BLaER1 treated with 17β-estradiol and CSF1 and Interleukin-3, amounts not matched to agents 10 nM and 100 nM (cell line): ENCODE data around the gene SELENOH.

Experiments
- H3K27ac ChIP-seq, 11 experiments: shearing (Covaris generic); formaldehyde crosslinking; 2 replicates each; pipeline ENCODE4 v1.8.1; 2022
- H3K27me3 ChIP-seq, 11 experiments: shearing (Covaris generic); formaldehyde crosslinking; 2 replicates each; pipeline ENCODE4 v1.8.1; 2022
- H3K36me3 ChIP-seq, 11 experiments: shearing (Covaris generic); formaldehyde crosslinking; 2 replicates each; pipeline ENCODE4 v1.8.1; 2022
- H3K4me1 ChIP-seq, 10 experiments: shearing (Covaris generic); formaldehyde crosslinking; 2 replicates each; pipeline ENCODE4 v1.8.1; 2022
- H3K4me2 ChIP-seq, 11 experiments: shearing (Covaris generic); formaldehyde crosslinking; 2 replicates each; pipeline ENCODE4 v1.8.1; 2022
- H3K4me3 ChIP-seq, 10 experiments: shearing (Covaris generic); formaldehyde crosslinking; 2 replicates each; pipeline ENCODE4 v1.8.1; 2022
- H3K9ac ChIP-seq, 11 experiments: shearing (Covaris generic); formaldehyde crosslinking; 2 replicates each; pipeline ENCODE4 v1.8.1; 2022
- H3K9me3 ChIP-seq, 11 experiments: shearing (Covaris generic); formaldehyde crosslinking; replicated peaks in 1 of 11; 2 replicates each; pipeline ENCODE4 v1.8.1; 2022
- H4K20me1 ChIP-seq, 11 experiments: shearing (Covaris generic); formaldehyde crosslinking; 2 replicates each; pipeline ENCODE4 v1.8.1; 2022
- Cebpa-rat ChIP-seq, 11 experiments: shearing (Covaris generic); IDR thresholded peaks; 2 replicates each; pipeline ENCODE4 v1.8.1; 2022

SELENOH gene

GRCh38 chr11:57771365-57771764 is 30.1 kb downstream of the SELENOH start:
- no peaks in the 10 kb centered on the region for H3K36me3 ChIP-seq
- H4K20me1 ChIP-seq = peaks cover 0 to 11% (median 0%) of the 10 kb centered on the region in 11 experiments; a peak in 2 of 22 replicates
- no peak for TF ChIP-seq Cebpa-rat (IDR thresholded peaks at IDR 0.05)
- H3K4me3 ChIP-seq = no peak overlapping the region
- no peaks in the 10 kb centered on the region for H3K9me3 ChIP-seq
- no peak overlapping the region for H3K9ac ChIP-seq
- H3K27me3 ChIP-seq = no peaks in the 10 kb centered on the region
- peaks cover 12 to 59% (median 16%) of the 10 kb centered on the region in 10 experiments for H3K4me1 ChIP-seq
- H3K4me2 ChIP-seq = peak overlapping the region in 1 of 11 experiments; percentile 6; a peak in 3 of 22 replicates
- H3K27ac ChIP-seq = no peak overlapping the region

GRCh38 chr11:57772562-57772961 is 31.3 kb downstream of the SELENOH start:
- Histone ChIP-seq H3K9ac (no peak overlapping the region), H3K4me2 (no peak overlapping the region), H3K9me3 (no peaks in the 10 kb centered on the region), H4K20me1 (peaks cover 0 to 7% (median 0%) of the 10 kb centered on the region in 11 experiments; a peak in 2 of 22 replicates), H3K27me3 (no peaks in the 10 kb centered on the region), H3K4me3 (no peak overlapping the region), H3K36me3 (no peaks in the 10 kb centered on the region), H3K4me1 (peaks cover 24 to 71% (median 27%) of the 10 kb centered on the region in 10 experiments), H3K27ac (no peak overlapping the region)
- TF ChIP-seq Cebpa-rat (IDR thresholded peaks at IDR 0.05) = no peak

- H3K9ac ChIP-seq = no peak overlapping the region
- H3K4me1 ChIP-seq = peaks cover 29 to 76% (median 33%) of the 10 kb centered on the region in 10 experiments
- H3K36me3 ChIP-seq = no peaks in the 10 kb centered on the region
- TF ChIP-seq Cebpa-rat (IDR thresholded peaks at IDR 0.05) = no peak
- no peak overlapping the region for H3K4me3 ChIP-seq
- H3K27ac ChIP-seq = no peak overlapping the region
- H3K27me3 ChIP-seq = no peaks in the 10 kb centered on the region
- no peak overlapping the region for H3K4me2 ChIP-seq
- peaks cover 0 to 12% (median 0%) of the 10 kb centered on the region in 11 experiments; a peak in 2 of 22 replicates for H4K20me1 ChIP-seq
- no peaks in the 10 kb centered on the region for H3K9me3 ChIP-seq
Measured at GRCh38 chr11:57773026-57773598, 31.8 kb downstream of the SELENOH start.

GRCh38 chr11:57775491-57775890 is 34.2 kb downstream of the SELENOH start:
- Histone ChIP-seq H3K27me3 (no peaks in the 10 kb centered on the region), H3K9me3 (no peaks in the 10 kb centered on the region), H3K9ac (peak overlapping the region in 7 of 11 experiments; percentile 0 to 54 (median 11); a peak in 4 of 22 replicates), H4K20me1 (peaks cover 0 to 25% (median 0%) of the 10 kb centered on the region in 11 experiments; a peak in 3 of 22 replicates), H3K36me3 (no peaks in the 10 kb centered on the region), H3K4me3 (peak overlapping the region in 7 of 10 experiments; percentile 20 to 43 (median 34); a peak in 9 of 20 replicates), H3K4me1 (peaks cover 46 to 88% (median 52%) of the 10 kb centered on the region in 10 experiments), H3K27ac (peak overlapping the region in 10 of 11 experiments; percentile 16 to 57 (median 43); a peak in 18 of 22 replicates), H3K4me2 (peak overlapping the region; percentile 65 to 89 (median 80))
- TF ChIP-seq Cebpa-rat (IDR thresholded peaks at IDR 0.05) = no peak

GRCh38 chr11:57776031-57776521 is 34.8 kb downstream of the SELENOH start:
- no peaks in the 10 kb centered on the region for H3K9me3 ChIP-seq
- H3K27ac ChIP-seq = peak overlapping the region in 10 of 11 experiments; percentile 16 to 57 (median 43); a peak in 18 of 22 replicates
- peaks cover 46 to 82% (median 49%) of the 10 kb centered on the region in 10 experiments for H3K4me1 ChIP-seq
- peak overlapping the region in 8 of 10 experiments; percentile 2 to 43 (median 33); a peak in 11 of 20 replicates for H3K4me3 ChIP-seq
- peak overlapping the region; percentile 65 to 89 (median 80) for H3K4me2 ChIP-seq
- peaks cover 0 to 25% (median 0%) of the 10 kb centered on the region in 11 experiments; a peak in 3 of 22 replicates for H4K20me1 ChIP-seq
- H3K27me3 ChIP-seq = no peaks in the 10 kb centered on the region
- peak overlapping the region in 8 of 11 experiments; percentile 0 to 54 (median 8); a peak in 6 of 22 replicates for H3K9ac ChIP-seq
- no peaks in the 10 kb centered on the region for H3K36me3 ChIP-seq
- TF ChIP-seq Cebpa-rat (IDR thresholded peaks at IDR 0.05) = no peak

- peak overlapping the region; percentile 65 to 89 (median 80) for H3K4me2 ChIP-seq
- no peaks in the 10 kb centered on the region for H3K9me3 ChIP-seq
- H3K36me3 ChIP-seq = no peaks in the 10 kb centered on the region
- no peak for TF ChIP-seq Cebpa-rat (IDR thresholded peaks at IDR 0.05)
- H3K4me1 ChIP-seq = peaks cover 46 to 81% (median 51%) of the 10 kb centered on the region in 10 experiments
- peak overlapping the region in 3 of 10 experiments; percentile 32 to 43 (median 35); a peak in 1 of 20 replicates for H3K4me3 ChIP-seq
- H3K9ac ChIP-seq = 0 out of 22 replicates have a peak overlapping the region, but pooled peaks of 4 of the 11 experiments have one; percentile 0 to 14 (median 7)
- H4K20me1 ChIP-seq = peaks cover 0 to 25% (median 0%) of the 10 kb centered on the region in 11 experiments; a peak in 3 of 22 replicates
- no peaks in the 10 kb centered on the region for H3K27me3 ChIP-seq
- H3K27ac ChIP-seq = peak overlapping the region in 5 of 11 experiments; percentile 16 to 57 (median 42); a peak in 4 of 22 replicates
Measured at GRCh38 chr11:57776577-57777210, 35.4 kb downstream of the SELENOH start.

GRCh38 chr11:57777969-57778317 is 36.7 kb downstream of the SELENOH start:
- H3K36me3 ChIP-seq = no peaks in the 10 kb centered on the region
- H3K4me2 ChIP-seq = peak overlapping the region; percentile 65 to 89 (median 80)
- H3K27me3 ChIP-seq = no peaks in the 10 kb centered on the region
- H4K20me1 ChIP-seq = peaks cover 0 to 25% (median 0%) of the 10 kb centered on the region in 11 experiments; a peak in 3 of 22 replicates
- H3K9ac ChIP-seq = peak overlapping the region in 8 of 11 experiments; percentile 14 to 49 (median 35); a peak in 10 of 22 replicates
- no peaks in the 10 kb centered on the region for H3K9me3 ChIP-seq
- H3K27ac ChIP-seq = peak overlapping the region in 8 of 11 experiments; percentile 11 to 66 (median 52); a peak in 15 of 22 replicates
- H3K4me3 ChIP-seq = no peak overlapping the region
- H3K4me1 ChIP-seq = peaks cover 46 to 82% (median 51%) of the 10 kb centered on the region in 10 experiments
- TF ChIP-seq Cebpa-rat (IDR thresholded peaks at IDR 0.05) = no peak

GRCh38 chr11:57778318-57779037 is 37.2 kb downstream of the SELENOH start:
- Histone ChIP-seq H3K4me1 (peaks cover 46 to 85% (median 51%) of the 10 kb centered on the region in 10 experiments), H3K27ac (peak overlapping the region in 9 of 11 experiments; percentile 0 to 66 (median 50); a peak in 16 of 22 replicates), H3K4me3 (0 out of 20 replicates have a peak overlapping the region, but pooled peaks of 1 of the 10 experiments have one; percentile 0), H3K4me2 (peak overlapping the region; percentile 65 to 89 (median 80)), H3K9me3 (no peaks in the 10 kb centered on the region), H3K9ac (peak overlapping the region; percentile 14 to 49 (median 31); a peak in 17 of 22 replicates), H4K20me1 (peaks cover 0 to 25% (median 0%) of the 10 kb centered on the region in 11 experiments; a peak in 3 of 22 replicates), H3K27me3 (no peaks in the 10 kb centered on the region), H3K36me3 (no peaks in the 10 kb centered on the region)
- no peak for TF ChIP-seq Cebpa-rat (IDR thresholded peaks at IDR 0.05)
